HL-60/S4 treated with retinoic acid at 250 ng/mL for 4 days and 3 days (cell line): ENCODE results near the gene GFI1.
"Not testable (repeated sequence)": the region's sequence is repeated elsewhere in the genome, so short reads cannot be mapped to it uniquely, and the experiment has no call there.

Experiments
- in situ Hi-C: fragments of 300-500 bp; cut with MboI; formaldehyde crosslinking; loops from 2 replicates; pipeline ENCODE4 v1.7.0; 2022; ENCODE audit warnings: low sequenced_read_pairs

The GFI1 gene

DNA sequence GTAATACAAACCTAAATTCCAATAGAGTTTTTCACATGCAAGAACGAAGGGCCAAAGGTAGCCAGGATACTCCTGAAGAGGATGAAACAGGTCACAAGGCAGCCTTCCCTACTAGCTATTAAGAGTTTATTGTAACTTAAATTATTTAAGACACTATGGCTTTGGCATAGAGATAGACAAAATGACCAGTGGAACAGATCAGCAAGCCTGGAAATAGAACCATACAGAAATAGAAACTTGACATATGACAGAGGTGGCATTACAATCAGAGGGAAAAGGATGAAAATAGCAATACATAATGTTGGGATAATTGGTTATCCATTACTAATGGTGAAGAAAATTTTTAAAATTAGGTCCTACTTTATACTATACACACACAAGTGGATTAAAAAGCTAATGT is 16.5 kb downstream of the GFI1 start:
- in situ Hi-C loops = no loop called here

DNA sequence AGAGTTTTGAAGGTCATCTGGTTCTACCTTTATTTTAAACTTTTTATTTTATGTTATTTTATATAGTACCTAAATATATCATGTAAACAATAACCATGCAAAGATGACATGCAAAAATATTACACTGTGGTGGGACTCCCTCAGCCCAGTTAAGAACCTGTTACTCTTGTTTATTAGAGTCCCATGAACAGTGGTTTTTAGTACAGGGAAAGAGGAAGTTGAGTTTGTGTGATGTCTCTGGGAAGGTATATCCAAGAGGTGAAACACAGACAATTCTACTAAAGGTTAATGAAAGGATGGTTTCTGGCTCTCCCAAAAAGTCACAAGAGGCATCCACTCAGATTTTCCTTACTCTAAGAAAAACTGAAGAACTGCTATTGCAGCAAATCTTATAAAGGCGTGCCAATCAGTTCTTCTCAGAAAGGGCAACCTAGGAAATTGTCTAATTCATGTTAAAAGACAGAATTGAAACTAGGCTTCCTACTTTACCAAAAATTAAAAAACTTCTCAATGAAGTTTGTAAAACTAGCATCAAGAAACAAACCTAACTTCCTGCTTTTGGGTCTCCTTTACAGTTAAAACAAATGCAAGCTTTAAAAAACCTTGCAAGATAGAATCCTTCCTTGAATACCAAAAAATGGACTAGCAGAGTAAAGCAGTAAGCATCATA is 19.9 kb downstream of the GFI1 start:
- in situ Hi-C loops = loop anchor here (10.0 kb wide), 1 partner anchor 152 kb away; no protein-coding TSS in a partner anchor

DNA sequence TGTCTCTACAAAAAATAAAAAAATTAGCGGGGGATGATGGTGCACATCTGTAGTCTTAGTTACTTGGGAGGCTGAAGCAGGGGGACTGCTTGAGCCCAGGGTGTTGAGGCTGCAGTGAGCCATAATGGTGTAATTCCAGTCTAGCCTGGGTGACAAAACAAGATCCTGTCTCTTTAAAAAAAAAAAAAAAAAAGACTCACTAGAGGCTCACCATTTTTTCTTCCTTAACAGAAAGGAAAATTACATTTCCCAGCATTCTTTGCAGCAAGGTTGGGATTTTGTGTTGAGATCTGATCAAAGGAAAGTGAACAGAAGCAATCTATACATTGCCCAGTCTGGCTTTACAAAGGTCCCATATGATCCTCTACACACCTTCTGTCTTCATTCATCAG is 21.5 kb downstream of the GFI1 start:
- in situ Hi-C loops = loop anchor here (10.0 kb wide), 1 partner anchor 150 kb away; no protein-coding TSS in a partner anchor

DNA sequence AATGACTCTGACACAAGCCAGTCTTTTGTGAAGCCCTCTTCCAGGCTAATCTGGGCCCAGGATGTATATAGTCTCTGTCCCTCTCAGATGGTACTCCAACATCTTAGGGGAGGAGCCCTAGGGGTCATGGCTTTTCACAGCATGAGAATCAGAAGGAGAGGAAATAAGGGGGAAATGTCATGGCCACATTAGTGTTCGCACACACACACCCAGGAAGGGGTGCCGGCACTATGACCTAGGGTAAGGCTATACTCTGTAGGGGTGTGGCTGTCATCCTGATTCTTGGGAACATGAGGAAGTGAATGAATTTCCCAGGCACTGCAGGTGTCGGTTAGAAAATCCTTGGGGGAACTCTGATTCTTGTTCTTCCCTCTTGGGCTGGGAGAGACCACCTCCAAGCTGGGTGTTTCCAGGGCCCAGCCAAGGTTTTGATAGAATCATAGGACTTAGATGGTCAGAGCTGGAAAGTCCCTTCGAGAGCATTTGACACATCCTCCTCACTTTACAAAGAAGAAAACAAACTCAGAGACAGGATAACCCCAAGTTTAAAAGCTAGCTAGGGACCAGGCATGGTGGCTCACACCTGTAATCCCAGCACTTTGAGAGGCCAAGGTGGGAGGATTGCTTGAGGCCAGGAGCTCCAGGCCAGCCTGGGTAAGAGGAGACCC is 22.0 kb downstream of the GFI1 start:
- in situ Hi-C loops = loop anchor here (10.0 kb wide), 1 partner anchor 150 kb away; no protein-coding TSS in a partner anchor

DNA sequence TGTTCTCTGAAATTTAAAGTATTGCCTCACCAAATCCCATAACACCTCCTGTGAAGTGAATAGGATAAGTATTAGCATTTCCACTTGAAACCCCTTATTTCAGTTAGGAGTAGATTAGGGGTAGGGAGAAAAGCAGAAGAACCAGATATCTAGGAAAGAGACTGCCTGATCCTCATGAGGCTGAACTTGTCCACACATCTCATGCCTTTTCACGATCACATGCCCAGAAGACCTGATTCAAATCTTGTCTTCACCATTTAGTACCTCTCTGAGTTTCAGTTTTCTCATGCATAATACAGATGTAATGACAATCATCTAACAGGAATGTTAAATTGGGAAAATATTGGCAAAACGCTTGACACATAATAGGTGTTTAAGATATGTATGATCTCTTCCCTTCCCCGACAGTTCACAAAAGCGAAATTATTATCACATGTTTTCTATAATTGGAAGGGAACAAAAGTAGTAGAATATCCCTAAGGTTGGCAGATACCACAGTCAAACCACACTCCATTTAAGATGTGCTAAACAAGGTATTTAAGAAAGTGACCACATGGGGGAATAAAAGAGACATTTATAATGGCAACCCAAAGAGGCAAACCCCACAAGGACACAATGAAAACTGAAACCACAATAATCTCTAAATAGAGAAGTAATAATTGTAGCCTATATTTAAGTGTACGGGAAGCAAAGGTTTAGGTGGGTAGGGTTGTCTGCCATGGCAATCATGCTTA is 25.2 kb downstream of the GFI1 start:
- in situ Hi-C loops = loop anchor here (10.0 kb wide), 1 partner anchor 147 kb away; no protein-coding TSS in a partner anchor

GRCh38 chr1:92459871-92460320 is 26.8 kb downstream of the GFI1 start:
- in situ Hi-C loops = loop anchor here (10.0 kb wide), 1 partner anchor 145 kb away; no protein-coding TSS in a partner anchor

GRCh38 chr1:92458146-92458545 is 28.6 kb downstream of the GFI1 start:
- in situ Hi-C loops = no loop called here

DNA sequence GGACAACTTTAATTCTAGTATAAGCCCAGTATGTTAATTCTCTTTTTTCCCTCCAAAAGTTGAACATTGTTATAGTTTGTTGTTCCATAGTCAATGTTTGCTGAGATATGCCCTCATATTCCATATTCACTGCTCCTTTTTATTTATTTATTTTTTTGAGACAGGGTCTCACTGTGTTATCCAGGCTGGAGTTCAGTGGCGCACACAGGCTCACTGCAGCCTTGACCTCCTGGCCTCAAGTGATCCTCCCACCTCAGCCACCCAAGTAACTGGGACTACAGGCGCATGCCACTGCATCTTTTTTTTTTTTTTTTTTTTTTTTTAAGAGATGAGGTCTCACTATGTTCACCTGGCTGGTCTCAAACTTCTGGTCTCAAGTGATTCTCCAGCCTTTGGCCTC is 38.7 kb downstream of the GFI1 start:
- in situ Hi-C loops = no loop called here

GRCh38 chr1:92447033-92447681 is 39.6 kb downstream of the GFI1 start:
- in situ Hi-C loops = no loop called here

DNA sequence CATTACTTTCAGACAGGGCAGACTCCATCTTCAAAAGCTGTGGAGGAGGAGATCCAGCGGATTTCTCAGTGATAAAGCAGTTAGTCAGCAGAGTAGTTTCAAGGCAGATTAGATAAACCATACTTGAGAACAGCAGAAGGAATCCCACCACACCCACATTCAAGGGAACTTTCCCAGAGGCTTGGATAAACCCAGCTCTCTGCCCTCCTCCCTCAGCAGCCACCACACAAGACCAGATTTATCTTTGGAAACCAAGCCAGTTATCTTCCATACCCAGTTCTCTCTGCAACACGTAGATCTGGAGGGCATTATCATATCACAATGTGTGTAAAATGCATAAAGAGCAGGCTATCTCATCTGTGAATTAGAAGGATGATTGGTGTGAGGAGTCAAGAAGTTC is 40.2 kb downstream of the GFI1 start:
- in situ Hi-C loops = no loop called here

GRCh38 chr1:92445865-92446264 is 40.9 kb downstream of the GFI1 start:
- in situ Hi-C loops = no loop called here

DNA sequence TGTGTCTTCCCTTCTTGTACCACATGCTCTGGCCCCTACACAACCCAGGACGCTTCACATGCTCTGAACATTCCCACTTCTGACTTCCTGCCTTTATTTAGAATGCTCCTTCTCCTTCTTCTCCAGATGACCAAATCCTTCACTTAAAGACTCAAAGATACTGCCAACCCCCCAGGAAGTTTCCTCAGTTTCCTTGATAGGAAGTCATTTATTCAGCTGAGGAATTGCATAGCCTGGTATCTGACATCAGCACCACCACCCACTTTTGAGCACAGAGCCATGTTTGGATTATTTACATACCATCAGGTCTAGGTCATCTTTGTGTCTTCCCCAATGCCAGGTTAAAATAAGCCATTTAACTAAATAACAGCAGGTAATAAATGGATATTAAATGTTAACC is 42.4 kb downstream of the GFI1 start:
- in situ Hi-C loops = no loop called here

DNA sequence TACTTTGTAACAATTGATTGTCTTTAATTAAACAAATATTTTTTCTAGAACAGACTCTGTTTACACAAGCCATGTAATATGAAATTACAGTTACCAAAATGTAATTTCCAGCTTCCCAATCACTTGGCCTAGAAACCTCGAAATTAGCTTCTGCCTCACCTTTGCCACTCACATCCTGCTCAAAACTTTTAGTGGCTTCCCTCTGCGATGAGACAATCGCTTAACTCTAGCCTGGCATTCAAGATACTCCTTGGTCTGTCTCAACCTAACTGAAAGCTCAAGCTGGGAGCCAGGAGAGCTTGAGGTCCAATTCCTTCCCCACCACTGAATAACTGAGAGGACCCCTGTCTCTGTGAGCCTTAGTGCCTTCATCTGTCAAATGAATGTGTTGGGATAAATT is 42.8 kb downstream of the GFI1 start:
- in situ Hi-C loops = no loop called here

DNA sequence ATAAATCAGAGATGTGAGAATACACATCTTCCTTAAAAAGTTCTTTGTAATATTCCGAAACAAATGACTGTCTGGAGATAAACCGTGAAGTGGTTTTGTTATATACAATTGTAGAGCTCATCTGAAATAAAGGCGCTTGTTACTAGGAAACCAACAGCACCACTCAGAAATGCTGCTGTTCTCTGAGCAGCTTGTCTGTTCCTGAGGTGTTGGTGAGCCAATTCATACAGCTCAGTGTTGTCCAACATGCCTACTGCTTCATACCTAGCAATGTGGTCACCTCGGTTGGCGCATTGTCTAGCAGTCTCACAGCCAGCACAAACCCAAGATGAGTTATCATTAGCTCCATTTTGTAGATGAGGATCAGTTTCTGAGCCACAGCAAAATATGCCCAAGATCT is 44.4 kb downstream of the GFI1 start:
- in situ Hi-C loops = no loop called here

DNA sequence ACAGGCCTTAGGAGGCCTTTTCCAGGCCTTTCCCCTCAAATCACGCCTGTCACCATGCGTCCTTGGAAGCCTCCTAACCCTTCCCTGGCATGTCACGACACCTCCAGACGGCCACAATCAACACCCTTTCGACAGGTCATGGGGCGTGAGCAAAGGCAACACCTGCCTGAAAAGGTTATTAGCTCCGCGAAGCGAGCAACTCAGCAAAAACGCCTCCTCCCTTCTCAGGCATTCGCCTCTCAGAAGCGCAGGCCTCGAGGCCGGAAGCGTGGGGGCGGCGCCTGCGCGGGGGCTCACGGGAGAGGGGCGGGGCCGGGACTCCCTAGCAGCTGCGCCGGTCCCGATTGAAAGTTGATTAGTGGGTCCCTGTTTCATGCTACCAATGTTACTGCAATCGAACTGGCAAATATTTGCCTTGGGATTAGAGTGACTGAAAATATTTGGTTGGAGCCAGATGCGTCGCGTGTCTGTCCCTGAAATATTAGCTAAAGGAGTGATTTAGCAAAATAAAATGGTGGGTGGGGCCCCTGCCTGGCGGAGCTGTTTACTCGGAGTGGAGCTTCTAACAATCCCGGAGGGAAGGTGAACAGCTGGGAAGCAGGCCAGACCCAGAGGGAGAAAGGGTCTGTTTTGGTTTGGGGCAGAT is 44.9 kb downstream of the GFI1 start:
- in situ Hi-C loops = no loop called here

DNA sequence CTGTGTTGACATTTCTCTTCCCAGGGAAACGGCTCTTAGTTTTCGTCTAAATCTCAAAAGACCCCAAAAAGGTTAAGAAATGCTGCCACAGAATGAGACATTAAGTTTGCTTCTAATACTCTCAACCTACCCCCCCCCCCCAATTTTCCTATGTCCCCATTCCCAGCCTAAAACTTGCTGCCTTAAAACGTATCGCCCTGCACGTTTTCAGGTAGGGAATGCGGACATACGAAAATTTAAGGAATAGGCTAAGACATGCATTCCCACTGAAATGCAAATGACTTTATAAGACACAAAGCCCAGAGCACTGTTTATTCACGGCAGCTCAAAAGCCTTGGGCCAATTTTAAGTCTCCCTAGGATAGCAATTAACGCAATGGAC is 45.4 kb downstream of the GFI1 start:
- in situ Hi-C loops = no loop called here

- in situ Hi-C loops = no loop called here
Observed at GRCh38 chr1:92439291-92439690, 47.4 kb downstream of the GFI1 start.

DNA sequence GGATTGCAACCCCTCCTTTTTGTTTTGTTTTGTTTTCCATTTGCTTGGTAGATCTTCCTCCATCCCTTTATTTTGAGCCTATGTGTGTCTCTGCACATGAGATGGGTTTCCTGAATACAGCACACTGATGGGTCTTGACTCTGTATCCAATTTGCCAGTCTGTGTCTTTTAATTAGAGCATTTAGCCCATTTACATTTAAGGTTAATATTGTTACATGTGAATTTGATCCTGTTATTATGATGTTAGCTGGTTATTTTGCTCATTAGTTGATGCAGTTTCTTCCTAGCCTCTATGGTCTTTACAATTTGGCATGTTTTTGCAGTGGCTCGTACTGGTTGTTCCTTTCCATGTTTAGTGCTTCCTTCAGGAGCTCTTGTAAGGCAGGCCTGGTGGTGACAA is 52.2 kb downstream of the GFI1 start:
- in situ Hi-C loops = not testable (repeated sequence)

DNA sequence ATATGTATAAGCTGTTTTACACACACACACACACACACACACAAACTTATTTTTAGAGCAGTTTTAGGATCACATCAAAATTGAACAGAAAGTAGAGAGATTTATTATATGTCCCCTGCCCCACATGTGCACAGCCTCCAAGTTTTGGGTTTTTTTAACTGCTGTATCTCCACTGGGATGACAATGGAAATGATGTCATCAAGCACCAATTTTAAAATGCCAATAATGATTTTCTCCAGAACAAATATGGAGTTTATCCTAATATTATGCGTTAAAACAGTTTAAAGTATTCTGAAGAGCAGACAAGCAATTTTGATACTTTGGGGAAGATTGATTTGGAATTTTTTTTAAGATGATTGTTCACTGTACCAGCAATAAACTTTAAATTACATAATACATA is 56.7 kb downstream of the GFI1 start:
- in situ Hi-C loops = no loop called here

DNA sequence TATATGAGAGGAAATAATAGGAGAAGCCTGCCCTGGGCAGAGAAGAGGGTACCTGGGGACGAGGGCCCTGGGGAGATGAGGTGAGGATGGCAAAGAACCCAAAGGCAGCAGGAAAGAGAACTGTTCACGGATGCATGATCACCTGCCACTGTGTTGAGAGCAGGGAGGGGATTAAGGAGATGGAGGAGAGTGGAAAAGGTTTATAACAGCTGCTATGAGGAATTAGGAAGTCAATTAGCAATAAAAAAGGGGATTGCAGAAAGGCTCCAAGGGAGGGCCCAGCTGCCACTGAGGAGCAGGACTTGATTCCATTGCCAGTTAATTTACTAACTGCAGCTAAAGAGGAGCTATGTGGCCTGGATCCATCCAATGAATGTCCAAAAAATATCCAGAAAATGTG is 61.1 kb downstream of the GFI1 start:
- in situ Hi-C loops = no loop called here
